Erythroblast (primary cell): ENCODE measurements around the gene SYAP1.

ENCODE experiments used
- GATA1 ChIP-seq: IDR thresholded peaks from 2 replicates; pipeline ENCODE4 v1.6.1; 2011; ENCODE audit warnings: low read depth, mild to moderate bottlenecking, control low read depth, low read length, moderate library complexity
- POLR2A ChIP-seq: IDR thresholded peaks from 2 replicates; pipeline ENCODE4 v1.6.1; 2011; ENCODE audit warnings: mild to moderate bottlenecking, low read length

DNA sequence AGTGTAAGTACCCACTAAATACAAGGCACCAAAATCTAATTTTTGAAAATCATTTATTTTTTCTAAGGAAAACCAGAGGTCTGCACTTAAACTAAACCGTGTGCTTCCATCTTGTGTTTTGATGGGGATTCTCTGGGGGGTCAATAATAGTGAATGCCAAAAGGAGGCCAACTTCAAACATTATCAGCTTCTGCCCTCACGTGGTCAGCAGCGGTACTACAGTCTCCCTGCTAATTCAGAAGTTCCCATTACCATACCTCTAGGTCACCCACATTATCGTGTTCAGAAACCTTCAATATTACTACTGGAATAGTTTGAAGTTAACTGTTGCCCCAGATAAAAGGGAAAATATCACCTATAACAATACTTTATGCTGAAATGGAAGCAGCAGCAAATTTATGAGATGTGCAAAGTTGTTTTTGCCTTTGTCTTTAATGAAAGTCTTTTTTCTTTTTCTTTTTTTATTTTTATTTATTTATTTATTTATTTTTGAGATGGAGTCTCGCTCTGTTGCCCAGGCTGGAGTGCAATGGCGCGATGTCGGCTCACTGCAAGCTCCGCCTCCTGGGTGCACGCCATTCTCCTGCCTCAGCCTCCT lies 24.2 kb upstream of the SYAP1 start:
- no peak for TF ChIP-seq POLR2A
- no peak for TF ChIP-seq GATA1
